Right lobe of liver (tissue), 6 donors: ENCODE results near the gene TLE2. TPM values are rescaled to one million over a fixed set of nuclear protein-coding genes. Genes with fewer than 3 reads are reported as not detected.

Source experiments
- ATAC-seq, 4 donors: fragments of 200-7000 bp; cut with Tn5 transposase; one replicate each; pipeline ENCODE4 v1.9.1; 2020; ENCODE audit warnings: mild to moderate bottlenecking in 4 of 4, moderate library complexity in 4 of 4
- DNase-seq, 3 donors: peaks; one replicate each; pipeline ENCODE4 v3.0.0-alpha.2; 2020
- H3K27ac ChIP-seq, 3 donors: fragments of 200-600 bp; one replicate each; pipeline ENCODE4 v1.8.0; 2022
- H3K27me3 ChIP-seq, 2 donors: fragments of 200-600 bp; one replicate each; pipeline ENCODE4 v1.8.0; 2022
- H3K36me3 ChIP-seq, 4 donors: fragments of 200-600 bp; sonication (generic) in 1 of 4; one replicate each; pipeline versions ENCODE4 v1.5.1 to v1.8.0; 2017 to 2022; ENCODE audit warnings: control low read depth in 1 of 4
- H3K4me1 ChIP-seq, 4 donors: fragments of 200-600 bp; sonication (generic) in 1 of 4; one replicate each; pipeline versions ENCODE4 v1.5.1 to v1.8.0; 2017 to 2022; ENCODE audit warnings: control low read depth in 1 of 4
- H3K4me3 ChIP-seq, 3 donors: fragments of 200-600 bp; one replicate each; pipeline ENCODE4 v1.8.0; 2022
- H3K9me3 ChIP-seq, 4 donors: fragments of 200-600 bp; sonication (generic) in 1 of 4; one replicate each; pipeline versions ENCODE4 v1.5.1 to v1.8.0; 2017 to 2022; ENCODE audit warnings: control low read depth in 1 of 4
- POLR2A ChIP-seq: fragments of 450-650 bp; IDR thresholded peaks from one replicate; pipeline ENCODE4 v1.6.1; 2017; ENCODE audit warnings: antibody characterized with exemption, mild to moderate bottlenecking
- WGBS: methylation state at CpG from one replicate; pipeline ENCODE4 v1.1.6; 2018; ENCODE audit warnings: low coverage, low lambda C conversion rate; ENCODE audit not compliant: insufficient coverage; ENCODE audit errors: missing lambda C conversion rate; 5-methylcytosine and 5-hydroxymethylcytosine counted together
- intact Hi-C, 2 donors: fragments of 100-400 bp; cut with DNase I; formaldehyde crosslinking; loops; one replicate each; pipeline versions ENCODE4 v1.11.2 to v1.14.1; 2022
- total RNA-seq, 6 experiments: library from RNA; depleted of rRNA in 2 of 6; stranded (reverse); fragments of >200 nt in 2 of 6; fragmentation: NEBNext Ultra II Directional in 3 of 6; extraction: Animal tissue kit (Norgen Biotek cat#: 25700) in 3 of 6; gene quantifications; one replicate each; pipeline versions ENCODE4 v1.1.0 to v1.2.4, GENCODE V29; 2016 to 2023
- TF ChIP-seq, protein P1 (sequence below), 4 donors: fragments of 200-600 bp in 3 of 4; fragments of 450-650 bp in 1 of 4; IDR thresholded peaks; one replicate each; pipeline versions ENCODE4 v1.5.1 to v1.8.0; 2016 to 2022; ENCODE audit warnings: antibody characterized with exemption in 4 of 4, mild to moderate bottlenecking in 2 of 4
- donor health status: DM: no; HTN: yes; CAD: no.
- donor health status: DM: no; HTN: no; CAD: no.
- donor health status: DM: no; HTN: no; CAD: no.
- donor health status: DM: no; HTN: yes; CAD: no.
- donor health status: DM: no; HTN: yes; CAD: no.

TLE2 gene
- total RNA-seq, 6 experiments from 2014 or later: 6.1 to 20.6 (median 9.3) TPM

DNA sequence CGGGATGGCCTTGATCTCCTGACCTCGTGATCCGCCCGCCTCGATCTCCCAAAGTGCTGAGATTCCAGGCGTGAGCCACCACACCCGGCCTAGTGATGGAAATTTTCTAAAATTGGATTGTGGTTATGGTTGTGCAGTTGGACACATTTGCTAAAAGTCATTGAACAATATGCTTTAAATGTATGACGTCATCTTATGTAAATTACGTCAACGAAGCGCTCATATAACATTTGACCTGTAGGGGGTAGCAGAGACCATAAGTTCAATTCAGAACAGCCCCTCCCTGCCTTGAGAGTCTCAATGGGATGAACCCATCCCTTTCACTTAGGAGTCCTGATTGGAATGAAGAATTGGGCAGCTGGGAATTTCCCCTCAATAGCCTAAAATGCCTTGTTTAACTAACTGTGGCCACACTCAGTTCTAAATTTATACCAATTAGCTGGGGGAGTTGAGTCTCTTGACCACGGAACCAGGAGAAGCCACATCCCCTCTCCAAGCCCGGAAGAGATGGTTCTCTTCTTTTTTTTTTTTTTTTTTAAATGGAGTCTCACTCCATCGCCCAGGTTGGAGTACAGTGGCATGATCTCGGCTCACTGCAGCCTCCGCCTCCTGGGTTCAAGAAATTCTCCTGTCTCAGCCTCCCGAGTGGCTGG lies 66.9 kb downstream of the TLE2 start:
- WGBS: 23% methylated on average over 15 of the region's 17 CpGs
- no peak overlapping the region for H3K4me3 ChIP-seq
- H3K27ac ChIP-seq: no peak overlapping the region
- no peaks in the 10 kb centered on the region for H3K9me3 ChIP-seq
- ATAC-seq (peak; percentile 72 to 93 (median 86)), DNase-seq (no peak)
- no peaks in the 10 kb centered on the region for H3K4me1 ChIP-seq
- no peaks in the 10 kb centered on the region for H3K36me3 ChIP-seq
- intact Hi-C loops: loop anchor here in 1 of 2 donors (10.0 kb wide), 1 partner anchor 143 kb away; no protein-coding TSS in a partner anchor
- H3K27me3 ChIP-seq: no peaks in the 10 kb centered on the region
- no peak for TF ChIP-seq POLR2A
- TF ChIP-seq, protein P1, sequence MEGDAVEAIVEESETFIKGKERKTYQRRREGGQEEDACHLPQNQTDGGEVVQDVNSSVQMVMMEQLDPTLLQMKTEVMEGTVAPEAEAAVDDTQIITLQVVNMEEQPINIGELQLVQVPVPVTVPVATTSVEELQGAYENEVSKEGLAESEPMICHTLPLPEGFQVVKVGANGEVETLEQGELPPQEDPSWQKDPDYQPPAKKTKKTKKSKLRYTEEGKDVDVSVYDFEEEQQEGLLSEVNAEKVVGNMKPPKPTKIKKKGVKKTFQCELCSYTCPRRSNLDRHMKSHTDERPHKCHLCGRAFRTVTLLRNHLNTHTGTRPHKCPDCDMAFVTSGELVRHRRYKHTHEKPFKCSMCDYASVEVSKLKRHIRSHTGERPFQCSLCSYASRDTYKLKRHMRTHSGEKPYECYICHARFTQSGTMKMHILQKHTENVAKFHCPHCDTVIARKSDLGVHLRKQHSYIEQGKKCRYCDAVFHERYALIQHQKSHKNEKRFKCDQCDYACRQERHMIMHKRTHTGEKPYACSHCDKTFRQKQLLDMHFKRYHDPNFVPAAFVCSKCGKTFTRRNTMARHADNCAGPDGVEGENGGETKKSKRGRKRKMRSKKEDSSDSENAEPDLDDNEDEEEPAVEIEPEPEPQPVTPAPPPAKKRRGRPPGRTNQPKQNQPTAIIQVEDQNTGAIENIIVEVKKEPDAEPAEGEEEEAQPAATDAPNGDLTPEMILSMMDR (IDR thresholded peaks at IDR 0.05): peak; percentile 73 to 94 (median 76)

DNA sequence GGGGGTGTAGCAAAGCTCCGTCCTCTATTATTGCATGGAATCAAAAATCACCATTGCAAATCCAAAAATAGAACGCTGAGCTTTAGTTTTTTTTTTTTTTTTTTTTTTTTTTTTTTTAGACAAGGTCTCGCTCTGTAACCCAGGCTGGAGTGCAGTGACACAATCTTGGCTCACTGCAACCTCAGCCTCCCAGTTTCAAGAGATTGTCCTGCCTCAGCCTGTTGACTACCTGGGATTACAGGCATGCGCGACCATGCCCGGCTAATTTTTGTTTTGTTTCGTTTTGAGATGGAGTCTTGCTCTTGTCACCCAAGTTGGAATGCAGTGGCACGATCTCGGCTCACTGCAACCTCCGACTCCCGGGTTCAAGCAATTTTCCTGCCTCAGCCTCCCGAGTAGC lies 69.0 kb downstream of the TLE2 start:
- H3K4me1 ChIP-seq: peaks cover 0 to 3% (median 0%) of the 10 kb centered on the region in 4 donors
- no peak overlapping the region for H3K4me3 ChIP-seq
- no peaks in the 10 kb centered on the region for H3K27me3 ChIP-seq
- ATAC-seq (no peak), DNase-seq (no peak)
- H3K36me3 ChIP-seq: no peaks in the 10 kb centered on the region
- intact Hi-C loops: loop anchor here in 1 of 2 donors (10.0 kb wide), 1 partner anchor 145 kb away; no protein-coding TSS in a partner anchor
- no peak for TF ChIP-seq POLR2A
- TF ChIP-seq, protein P1 (IDR thresholded peaks at IDR 0.05): no peak
- H3K27ac ChIP-seq: no peak overlapping the region
- WGBS: 86% methylated on average over 11 of the region's 12 CpGs
- no peaks in the 10 kb centered on the region for H3K9me3 ChIP-seq

DNA sequence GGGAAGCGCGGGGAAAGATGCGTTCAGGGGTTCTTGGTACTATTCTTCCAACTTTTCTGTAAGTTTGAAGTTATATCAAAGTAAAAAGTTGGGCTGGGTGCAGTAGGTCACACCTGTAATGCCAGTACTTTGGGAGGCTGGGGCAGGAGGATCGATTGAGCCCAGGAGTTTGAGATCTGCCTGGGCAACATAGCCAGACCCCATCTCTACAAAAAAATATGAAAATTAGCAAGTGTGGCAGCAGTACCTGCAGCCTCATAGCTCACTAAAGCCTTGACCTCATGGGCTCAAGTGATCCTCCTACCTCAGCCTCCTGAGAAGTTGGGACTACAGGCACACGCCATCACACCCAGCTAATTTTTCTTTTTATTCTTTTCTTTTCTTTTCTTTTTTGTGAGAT lies 71.9 kb downstream of the TLE2 start:
- DNase-seq (no peak), ATAC-seq (no peak)
- intact Hi-C loops: loop anchor here in 1 of 2 donors (10.0 kb wide), 1 partner anchor 208 kb away; no protein-coding TSS in a partner anchor
- 77% methylated on average over 4 of the region's 5 CpGs for WGBS
- H3K4me1 ChIP-seq: peaks cover 0 to 4% (median 1%) of the 10 kb centered on the region in 4 donors
- no peaks in the 10 kb centered on the region for H3K9me3 ChIP-seq
- no peaks in the 10 kb centered on the region for H3K27me3 ChIP-seq
- no peaks in the 10 kb centered on the region for H3K36me3 ChIP-seq
- no peak overlapping the region for H3K4me3 ChIP-seq
- TF ChIP-seq, protein P1 (IDR thresholded peaks at IDR 0.05): no peak
- no peak for TF ChIP-seq POLR2A
- no peak overlapping the region for H3K27ac ChIP-seq

DNA sequence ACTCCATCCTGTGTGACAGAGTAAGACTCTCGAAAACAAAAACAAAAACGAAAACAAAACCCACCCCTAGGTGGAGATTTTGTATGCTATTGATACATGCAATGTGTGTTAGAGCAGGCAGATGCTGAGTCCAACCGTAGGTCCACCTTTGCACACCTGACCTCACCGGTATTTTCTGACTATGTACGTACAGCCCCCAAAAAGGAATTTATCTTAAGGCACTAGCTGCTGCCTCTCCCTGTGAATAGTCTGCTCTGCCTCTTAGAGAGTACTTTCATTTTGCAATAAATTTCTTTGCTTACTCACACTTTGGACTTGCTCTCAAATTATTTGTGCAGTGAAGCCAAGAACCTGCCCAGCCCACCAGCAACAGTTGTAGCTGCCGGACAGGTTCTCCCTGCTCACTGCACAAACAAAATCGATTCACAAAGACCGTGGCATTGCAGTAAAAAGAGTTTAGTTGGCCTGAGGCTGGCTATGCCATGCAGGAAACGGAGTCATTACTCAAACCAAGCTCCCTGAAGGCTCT lies 76.1 kb downstream of the TLE2 start:
- peak overlapping the region; percentile 2 to 41 (median 40) for H3K4me3 ChIP-seq
- peak; percentile 18 for TF ChIP-seq POLR2A
- TF ChIP-seq, protein P1 (IDR thresholded peaks at IDR 0.05): peak in 2 of 4 donors; percentile 15 to 29
- H3K9me3 ChIP-seq: no peaks in the 10 kb centered on the region
- peak; percentile 3 to 21 (median 9) for ATAC-seq
- peaks cover 0 to 13% (median 7%) of the 10 kb centered on the region in 4 donors for H3K4me1 ChIP-seq
- H3K27ac ChIP-seq: peak overlapping the region; percentile 45 to 67 (median 48)
- DNase-seq: peak in 2 of 3 donors; percentile 63 to 70
- intact Hi-C loops: loop anchor here in 1 of 2 donors (10.0 kb wide), 1 partner anchor 212 kb away; no protein-coding TSS in a partner anchor
- no peaks in the 10 kb centered on the region for H3K36me3 ChIP-seq
- WGBS: 21% methylated on average over 8 of the region's 9 CpGs
- no peaks in the 10 kb centered on the region for H3K27me3 ChIP-seq
